GM21737 (cell line): ENCODE results near the gene NUP37.
"Not testable (repeated sequence)": the region's sequence is repeated elsewhere in the genome, so short reads cannot be mapped to it uniquely, and the experiment has no call there.

ENCODE experiments used
- ATAC-seq: cut with Tn5 transposase; IDR thresholded peaks from one replicate; pipeline ENCODE4 v1.9.1; 2021; ENCODE audit warnings: mild to moderate bottlenecking, moderate library complexity; ENCODE audit not compliant: unreplicated experiment

Gene NUP37, protein sequence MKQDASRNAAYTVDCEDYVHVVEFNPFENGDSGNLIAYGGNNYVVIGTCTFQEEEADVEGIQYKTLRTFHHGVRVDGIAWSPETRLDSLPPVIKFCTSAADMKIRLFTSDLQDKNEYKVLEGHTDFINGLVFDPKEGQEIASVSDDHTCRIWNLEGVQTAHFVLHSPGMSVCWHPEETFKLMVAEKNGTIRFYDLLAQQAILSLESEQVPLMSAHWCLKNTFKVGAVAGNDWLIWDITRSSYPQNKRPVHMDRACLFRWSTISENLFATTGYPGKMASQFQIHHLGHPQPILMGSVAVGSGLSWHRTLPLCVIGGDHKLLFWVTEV

GRCh38 chr12:102119674-102120563 is at the start of gene NUP37, which contains the start of gene PARPBP:
TSS of gene NUP37 (minus strand) at chr12:102120114. CDS start at chr12:102118518, 1,596 bp downstream.
TSS of gene PARPBP (plus strand) at chr12:102120183. CDS start at chr12:102123889, 3,706 bp downstream.
- peak; percentile 98 for ATAC-seq

DNA sequence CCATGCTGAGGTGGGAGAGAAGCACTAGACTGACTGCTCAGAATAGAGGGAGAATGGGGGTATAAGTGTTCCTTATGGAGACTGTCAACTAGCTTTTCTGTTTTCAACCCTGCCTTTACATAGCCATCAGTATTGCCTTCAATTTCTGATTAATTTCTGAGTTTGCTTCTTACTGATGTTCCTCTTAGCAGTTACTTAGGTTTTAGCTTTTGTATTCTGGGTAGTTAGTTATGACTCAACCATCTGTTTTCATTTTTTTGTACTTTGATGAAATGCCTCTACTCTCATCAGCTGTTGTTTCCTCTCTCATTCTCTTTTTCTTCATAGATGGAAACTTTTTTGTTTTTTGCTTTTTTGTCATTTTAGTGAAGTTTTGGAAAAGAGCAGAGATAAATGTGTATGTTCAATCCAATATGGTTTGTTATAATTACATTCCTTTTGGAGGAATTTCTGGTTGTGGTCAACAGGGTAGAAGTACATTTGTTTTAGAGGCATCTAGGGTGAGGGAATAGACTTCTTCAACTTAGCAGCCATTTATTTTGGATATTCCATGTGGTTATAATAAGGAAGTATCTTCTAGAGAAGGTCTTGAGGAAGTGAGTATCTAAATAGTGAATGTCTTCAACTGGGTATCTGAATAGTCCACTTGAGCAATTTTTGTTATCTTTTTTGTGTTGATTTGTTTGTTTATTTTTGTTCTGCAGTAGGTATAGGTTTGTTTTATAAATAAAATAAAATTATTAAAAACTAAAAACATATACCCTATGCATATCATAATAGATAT is 48.1 kb upstream of the NUP37 start:
- ATAC-seq, result no peak

DNA sequence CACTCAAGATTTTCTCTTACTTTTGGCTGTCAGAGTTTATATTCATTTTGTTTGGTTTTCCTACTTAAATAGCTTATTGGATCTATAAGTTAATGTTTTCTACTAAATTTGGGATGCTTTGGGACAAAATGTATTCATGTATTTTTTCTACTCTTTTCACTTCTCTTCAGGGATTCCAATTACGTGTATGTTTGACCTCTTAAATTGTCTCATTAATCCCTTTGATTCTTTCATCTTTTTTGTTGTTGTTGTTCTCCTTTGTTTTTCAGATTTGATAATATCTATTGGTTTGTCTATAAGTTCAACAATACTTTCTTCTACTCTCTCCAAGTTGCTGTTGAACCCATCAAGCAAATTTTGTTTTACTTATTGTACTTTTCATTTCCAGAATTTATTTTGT is 43.5 kb upstream of the NUP37 start:
- ATAC-seq, result no peak

DNA sequence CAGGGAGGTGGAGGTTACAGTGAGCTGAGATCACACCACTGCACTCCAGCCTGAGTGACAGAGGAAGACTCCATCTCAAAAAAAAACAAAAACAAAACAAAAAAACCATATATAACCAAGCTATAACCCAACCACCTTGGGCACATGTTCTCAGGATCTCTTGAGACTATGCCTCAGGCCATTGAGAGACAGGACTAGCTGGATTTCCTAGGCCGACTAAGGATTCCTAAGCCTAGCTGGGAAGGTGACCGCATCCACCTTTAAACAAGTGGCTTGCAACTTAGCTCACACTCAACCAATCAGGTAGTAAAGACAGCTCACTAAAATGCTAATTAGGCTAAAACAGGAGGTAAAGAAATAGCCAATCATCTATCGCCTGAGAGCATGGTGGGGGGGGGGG is 35.3 kb upstream of the NUP37 start:
- ATAC-seq, result not testable (repeated sequence)

GRCh38 chr12:102147062-102147587 is 27.2 kb upstream of the NUP37 start:
- ATAC-seq, result not testable (repeated sequence)

DNA sequence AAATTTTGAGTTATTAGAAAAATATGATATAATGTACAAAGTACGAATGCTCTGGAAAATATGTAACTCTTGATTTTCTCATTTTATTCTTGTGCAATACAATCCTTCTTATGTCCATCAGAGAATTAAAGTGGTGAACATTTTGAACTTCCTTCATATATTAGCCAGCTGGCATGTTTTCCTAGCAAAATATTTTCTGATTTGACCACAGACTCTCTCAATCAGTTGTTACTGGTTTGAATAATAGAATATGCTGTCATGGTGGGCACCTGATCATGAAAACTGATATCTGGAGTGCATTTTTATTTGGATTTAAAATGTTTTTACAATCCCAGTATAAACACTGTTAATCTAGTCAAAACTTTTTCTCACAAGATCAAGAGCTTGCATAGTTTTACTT is 24.3 kb upstream of the NUP37 start:
- ATAC-seq, result no peak

GRCh38 chr12:102142866-102143373 is 23.0 kb upstream of the NUP37 start:
- not testable (repeated sequence) for ATAC-seq

- ATAC-seq, result not testable (repeated sequence)
Measured at GRCh38 chr12:102137619-102138018, 17.7 kb upstream of the NUP37 start.

DNA sequence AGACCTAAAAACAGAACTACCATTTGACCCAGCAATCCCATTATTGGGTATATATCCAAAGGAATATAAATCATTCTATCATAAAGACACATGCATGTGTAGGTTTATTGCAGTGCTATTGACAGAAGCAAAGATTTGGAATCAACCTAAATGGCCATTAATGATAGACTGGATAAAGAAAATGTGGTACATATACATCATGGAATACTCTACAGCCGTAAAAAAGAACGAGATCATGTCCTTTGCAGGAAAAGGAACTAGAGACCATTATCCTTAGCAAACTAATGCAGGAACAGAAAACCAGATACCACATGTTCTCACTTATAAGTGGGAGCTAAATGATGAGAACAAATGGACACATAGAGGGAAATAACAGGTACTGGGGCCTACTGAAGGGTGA is 11.5 kb upstream of the NUP37 start:
- not testable (repeated sequence) for ATAC-seq

- ATAC-seq, result not testable (repeated sequence)
Measured at GRCh38 chr12:102130720-102131119, 10.8 kb upstream of the NUP37 start.

DNA sequence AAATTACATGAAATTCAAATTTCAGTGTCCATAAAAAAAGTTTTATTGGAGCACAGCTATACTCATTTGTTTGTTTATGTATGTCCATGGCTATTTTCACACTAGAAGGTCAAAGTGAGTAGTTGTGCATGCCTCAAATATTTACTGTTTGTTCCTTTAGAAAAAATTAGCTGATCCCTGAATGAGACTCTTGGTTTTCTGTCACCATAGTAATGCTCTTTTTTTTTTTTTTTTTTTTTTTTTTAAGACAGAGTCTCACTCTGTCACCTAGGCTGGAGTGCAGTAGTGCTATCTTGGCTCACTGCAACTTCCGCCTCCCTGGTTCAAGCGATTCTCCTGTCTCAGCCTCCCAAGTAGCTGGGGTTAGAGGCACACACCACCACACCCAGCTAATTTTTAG is 1.4 kb upstream of the NUP37 start:
- not testable (repeated sequence) for ATAC-seq

- ATAC-seq, result no peak
Measured at GRCh38 chr12:102120886-102121285, 972 bp upstream of the NUP37 start.

DNA sequence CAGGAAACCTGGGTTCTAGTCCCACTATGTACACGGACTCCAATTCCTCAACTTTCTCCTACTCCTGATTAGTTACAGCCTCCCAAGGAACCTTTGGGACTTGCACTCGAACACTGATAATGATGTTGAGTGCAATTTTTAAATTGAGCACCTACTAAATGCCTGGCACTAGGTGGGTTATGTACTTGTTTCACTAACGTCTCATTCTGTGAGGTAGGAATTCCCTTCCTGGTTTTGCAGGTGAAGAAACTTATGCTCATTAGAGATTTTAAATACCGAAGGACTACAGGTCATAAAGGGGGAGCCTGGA is 605 bp upstream of the NUP37 start:
- no peak for ATAC-seq

GRCh38 chr12:102118874-102119273 is 1.0 kb downstream of the NUP37 start:
- no peak for ATAC-seq

DNA sequence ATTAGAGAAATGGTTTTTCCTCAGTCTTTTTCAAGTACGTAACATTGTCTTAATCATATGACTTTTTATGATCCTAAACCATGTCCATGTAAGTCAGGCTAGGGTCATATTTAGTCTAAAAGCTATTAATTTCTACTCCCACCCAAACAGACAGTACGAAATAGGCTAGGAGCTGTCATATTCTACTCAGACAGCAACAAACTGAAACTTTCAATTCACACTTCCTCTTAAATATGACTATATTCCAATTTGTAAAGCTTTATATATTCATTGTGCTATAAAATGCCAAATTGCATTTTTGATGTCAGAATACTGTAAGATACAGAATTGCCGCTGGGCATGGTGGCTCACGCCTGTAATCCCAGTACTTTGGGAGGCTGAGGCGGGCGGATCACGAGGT is 3.5 kb downstream of the NUP37 start:
- no peak for ATAC-seq

DNA sequence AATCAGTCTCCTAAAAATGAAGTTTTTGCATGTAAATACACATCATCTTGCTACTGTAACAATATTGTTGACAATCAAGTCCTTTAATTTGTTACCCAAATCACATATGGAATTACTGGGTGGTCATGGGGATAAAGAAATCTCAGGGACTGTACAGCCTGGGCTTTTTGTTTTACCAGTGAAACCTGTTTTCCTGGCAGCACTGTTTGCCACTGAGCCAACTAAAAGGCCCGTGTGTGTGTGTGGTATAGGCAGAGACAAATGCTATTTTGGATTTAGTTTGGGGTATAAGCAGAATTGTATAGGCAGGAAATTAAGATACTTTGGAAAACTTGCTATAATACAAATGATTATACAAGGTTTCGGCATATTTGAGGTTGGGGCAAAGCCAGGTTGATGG is 5.7 kb downstream of the NUP37 start:
- ATAC-seq, result no peak

DNA sequence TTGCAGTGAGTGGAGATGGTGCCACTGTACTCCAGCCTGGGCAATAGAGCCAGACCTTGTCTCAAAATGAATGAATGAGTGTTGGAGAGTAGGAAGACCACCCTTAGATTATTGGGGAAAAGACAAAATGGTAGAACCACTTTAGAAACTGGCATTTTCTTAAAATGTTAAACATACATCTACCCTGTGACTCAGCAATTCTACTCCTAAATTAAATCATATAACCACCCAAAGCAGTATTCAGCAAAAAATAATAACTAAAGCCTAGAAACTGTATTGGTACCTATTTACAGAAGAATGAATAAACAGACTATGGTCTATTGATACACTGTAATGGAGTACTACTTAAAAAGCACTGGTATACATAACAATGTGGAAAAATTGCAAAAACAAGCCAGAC is 9.1 kb downstream of the NUP37 start:
- no peak for ATAC-seq

GRCh38 chr12:102107970-102108369 is 11.9 kb downstream of the NUP37 start:
- ATAC-seq, result no peak

DNA sequence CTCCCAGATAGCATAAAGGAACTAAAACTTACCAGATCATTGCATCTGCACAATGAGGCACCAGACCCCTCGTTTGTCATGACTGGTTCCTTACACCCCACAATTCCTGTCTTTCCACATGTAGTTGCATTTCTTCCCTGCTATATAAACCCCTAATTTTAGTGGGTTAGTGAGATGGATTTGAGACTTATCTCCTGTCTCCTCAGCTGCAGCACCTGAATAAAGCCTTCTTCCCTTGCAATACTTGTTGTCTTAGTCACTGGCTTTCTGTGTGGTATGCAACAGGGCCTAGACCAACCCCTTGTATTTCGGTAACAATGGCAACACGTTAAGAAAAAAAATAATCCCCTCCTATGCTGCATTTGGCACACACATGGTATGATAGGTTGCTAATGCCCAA is 13.0 kb downstream of the NUP37 start:
- no peak for ATAC-seq

- ATAC-seq, result no peak
Measured at GRCh38 chr12:102096855-102097254, 23.1 kb downstream of the NUP37 start.
